Measurements from ENCODE around the gene PTTG1IP2. TPM values are rescaled to one million over a fixed set of nuclear protein-coding genes. Genes with fewer than 3 reads are reported as not detected.

Gene PTTG1IP2
- total RNA-seq = not detected in 2 replicates

GRCh38 chr7:90469554-90469953, at the start of gene PTTG1IP2:
PTTG1IP2 (plus strand) TSS chr7:90469639; CDS start chr7:90469787, 148 bp downstream.

Other genes starting within 250 kb of the PTTG1IP2 start
- gene CFAP69, start 224.5 kb upstream of the PTTG1IP2 start, total RNA-seq = 6.1 and 7.8 TPM in 2 replicates
- not detected in 2 replicates for gene FAM237B, start 148.3 kb upstream of the PTTG1IP2 start, total RNA-seq
- 10.0 and 14.4 TPM in 2 replicates for gene GTPBP10, start 122.9 kb upstream of the PTTG1IP2 start, total RNA-seq
- gene CLDN12, start 66.2 kb upstream of the PTTG1IP2 start, total RNA-seq = 35.5 and 40.7 TPM in 2 replicates
- gene CDK14, start 126.7 kb downstream of the PTTG1IP2 start, total RNA-seq = 35.1 and 49.3 TPM in 2 replicates

Data from aortic smooth muscle cell (primary cell).